Sigmoid colon (tissue), 7 donors: ENCODE results near the gene ADA. TPM values are rescaled to one million over a fixed set of nuclear protein-coding genes. Genes with fewer than 3 reads are reported as not detected.
"Not testable (repeated sequence)": the region's sequence is repeated elsewhere in the genome, so short reads cannot be mapped to it uniquely, and the experiment has no call there.

Experiments
- DNase-seq: peaks from one replicate; pipeline ENCODE4 v3.0.0-alpha.2; 2019
- H3K27ac ChIP-seq, 4 donors: fragments of 200-600 bp; sonication (generic); one replicate each; pipeline ENCODE4 v1.5.1; 2016 to 2019; ENCODE audit warnings: mild to moderate bottlenecking in 1 of 4
- H3K27me3 ChIP-seq, 3 donors: fragments of 200-600 bp; sonication (generic); one replicate each; pipeline ENCODE4 v1.5.1; 2019; ENCODE audit warnings: mild to moderate bottlenecking in 1 of 3
- H3K36me3 ChIP-seq, 4 donors: fragments of 200-600 bp; sonication (generic); one replicate each; pipeline ENCODE4 v1.5.1; 2016 to 2019
- H3K4me1 ChIP-seq, 4 donors: fragments of 200-600 bp; sonication (generic); one replicate each; pipeline ENCODE4 v1.5.1; 2017 to 2019
- H3K4me3 ChIP-seq, 4 donors: fragments of 200-600 bp; sonication (generic); one replicate each; pipeline ENCODE4 v1.5.1; 2017 to 2019; ENCODE audit warnings: mild to moderate bottlenecking in 2 of 4, moderate library complexity in 1 of 4
- H3K9me3 ChIP-seq, 4 donors: fragments of 200-600 bp in 3 of 4; sonication (generic) in 3 of 4; one replicate each; pipeline versions ENCODE4 v1.5.1 to v1.6.1; 2013 to 2019
- CTCF ChIP-seq, 4 experiments: fragments of 450-650 bp in 3 of 4; fragments of 200-600 bp in 1 of 4; IDR thresholded peaks; one replicate each; pipeline ENCODE4 v1.5.1; 2016 to 2019; ENCODE audit warnings: antibody characterized with exemption in 4 of 4, mild to moderate bottlenecking in 3 of 4, moderate library complexity in 2 of 4
- EP300 ChIP-seq, 4 donors: sonication (generic); formaldehyde crosslinking; IDR thresholded peaks; one replicate each; pipeline ENCODE4 v1.6.1; 2017; ENCODE audit warnings: antibody characterized with exemption in 4 of 4
- POLR2A ChIP-seq, 2 donors: fragments of 450-650 bp; IDR thresholded peaks; one replicate each; pipeline ENCODE4 v1.6.1; 2016; ENCODE audit warnings: antibody characterized with exemption in 2 of 2, mild to moderate bottlenecking in 2 of 2, moderate library complexity in 2 of 2
- POLR2AphosphoS5 ChIP-seq, 4 donors: sonication (generic); formaldehyde crosslinking; IDR thresholded peaks; one replicate each; pipeline ENCODE4 v1.6.1; 2017; ENCODE audit warnings: antibody characterized with exemption in 4 of 4
- WGBS, 2 donors: extraction: QIAGEN DNeasy Blood & Tissue Kit; methylation state at CpG; one replicate each; pipeline ENCODE4 v1.1.7; 2013; 5-methylcytosine and 5-hydroxymethylcytosine counted together
- intact Hi-C: fragments of 100-400 bp; cut with DNase I; formaldehyde crosslinking; loops from one replicate; pipeline ENCODE4 v1.15.1; 2023
- polyA plus RNA-seq, 3 donors: library from polyadenylated mRNA; stranded (reverse); fragments of 200-250 nt; gene quantifications; one replicate each; pipeline ENCODE4 v1.2.3, GENCODE V29; 2013
- total RNA-seq, 4 donors: library from RNA; depleted of rRNA; stranded (reverse); fragments of >200 nt; gene quantifications; one replicate each; pipeline ENCODE4 v1.1.0, GENCODE V29; 2016
- donor health status: healthy with polysubstance abuse.
- donor health status: Bipolar disorder and iron deficiency.
- donor health status: healthy.

The ADA gene
- total and polyA plus RNA-seq, 7 donors: 2.5 to 17.1 (median 11.1) TPM

GRCh38 chr20:44658810-44659209, 7.3 kb upstream of the ADA start:
- Histone ChIP-seq H3K36me3 (no peaks in the 10 kb centered on the region), H3K27ac (no peak overlapping the region), H3K4me3 (no peak overlapping the region), H3K27me3 (no peaks in the 10 kb centered on the region), H3K9me3 (no peaks in the 10 kb centered on the region), H3K4me1 (no peaks in the 10 kb centered on the region)
- TF ChIP-seq CTCF (IDR thresholded peaks at IDR 0.05) (no peak), POLR2A (IDR thresholded peaks at IDR 0.05) (no peak), POLR2AphosphoS5 (IDR thresholded peaks at IDR 0.05) (no peak), EP300 (IDR thresholded peaks at IDR 0.05) (no peak)
- intact Hi-C loops: loop anchor here (10.0 kb wide), 1 partner anchor 444 kb away; the partner anchor contains the start of gene OSER1
- DNase-seq: no peak

- H3K27me3 ChIP-seq: no peaks in the 10 kb centered on the region
- no peak overlapping the region for H3K4me3 ChIP-seq
- H3K36me3 ChIP-seq: no peaks in the 10 kb centered on the region
- no peaks in the 10 kb centered on the region for H3K9me3 ChIP-seq
- 94 to 97% methylated on average over 2 of the region's 2 CpGs for WGBS, 2 donors
- peaks cover 0 to 4% (median 3%) of the 10 kb centered on the region in 4 donors for H3K4me1 ChIP-seq
- DNase-seq: no peak
- H3K27ac ChIP-seq: no peak overlapping the region
- TF ChIP-seq EP300 (IDR thresholded peaks at IDR 0.05): no peak
- no peak for TF ChIP-seq CTCF (IDR thresholded peaks at IDR 0.05)
- intact Hi-C loops: loop anchor here (10.0 kb wide), 1 partner anchor 443 kb away; the partner anchor contains the start of gene OSER1
Measured at GRCh38 chr20:44657875-44658274, 6.4 kb upstream of the ADA start.

GRCh38 chr20:44656448-44656847, 4.9 kb upstream of the ADA start:
- TF ChIP-seq CTCF (IDR thresholded peaks at IDR 0.05): no peak
- TF ChIP-seq POLR2AphosphoS5 (IDR thresholded peaks at IDR 0.05): no peak
- TF ChIP-seq EP300 (IDR thresholded peaks at IDR 0.05): no peak
- TF ChIP-seq POLR2A (IDR thresholded peaks at IDR 0.05): no peak
- H3K36me3 ChIP-seq: no peaks in the 10 kb centered on the region
- H3K4me1 ChIP-seq: peaks cover 0 to 8% (median 4%) of the 10 kb centered on the region in 4 donors
- H3K27ac ChIP-seq: no peak overlapping the region
- DNase-seq: no peak
- H3K9me3 ChIP-seq: no peaks in the 10 kb centered on the region
- intact Hi-C loops: loop anchor here (10.0 kb wide), 1 partner anchor 442 kb away; the partner anchor contains the start of gene OSER1
- no peaks in the 10 kb centered on the region for H3K27me3 ChIP-seq
- no peak overlapping the region for H3K4me3 ChIP-seq
- 58 to 64% methylated on average over 3 of the region's 3 CpGs for WGBS, 2 donors

- not testable (repeated sequence) for H3K27me3 ChIP-seq, H3K27ac ChIP-seq, H3K36me3 ChIP-seq, H3K9me3 ChIP-seq, DNase-seq, H3K4me3 ChIP-seq
- WGBS, 2 donors: 93 to 98% methylated on average over 5 of the region's 5 CpGs
- H3K4me1 ChIP-seq: peaks cover 2 to 21% (median 14%) of the 10 kb centered on the region in 4 donors
- intact Hi-C loops: loop anchor here (5.0 to 10.0 kb wide), 2 partner anchors 42 to 439 kb away; partner anchors contain the start of gene OSER1
Measured at GRCh38 chr20:44654210-44654609, 2.7 kb upstream of the ADA start.

- intact Hi-C loops: loop anchor here (5.0 to 10.0 kb wide), 2 partner anchors 41 to 439 kb away; partner anchors contain the start of gene OSER1
- H3K36me3 ChIP-seq: no peaks in the 10 kb centered on the region
- no peaks in the 10 kb centered on the region for H3K27me3 ChIP-seq
- H3K27ac ChIP-seq: no peak overlapping the region
- WGBS, 2 donors: 83% methylated on average over 2 of the region's 2 CpGs
- no peak for TF ChIP-seq EP300 (IDR thresholded peaks at IDR 0.05)
- TF ChIP-seq POLR2A (IDR thresholded peaks at IDR 0.05): no peak
- TF ChIP-seq CTCF (IDR thresholded peaks at IDR 0.05): no peak
- TF ChIP-seq POLR2AphosphoS5 (IDR thresholded peaks at IDR 0.05): no peak
- H3K4me1 ChIP-seq: peaks cover 2 to 21% (median 16%) of the 10 kb centered on the region in 4 donors
- H3K4me3 ChIP-seq: no peak overlapping the region
- DNase-seq: no peak
- H3K9me3 ChIP-seq: no peaks in the 10 kb centered on the region
Measured at GRCh38 chr20:44653546-44653945, 2.0 kb upstream of the ADA start.
